ENCODE results near the gene RTP1. TPM values are rescaled to one million over a fixed set of nuclear protein-coding genes. Genes with fewer than 3 reads are reported as not detected.
"Not testable (repeated sequence)": the region's sequence is repeated elsewhere in the genome, so short reads cannot be mapped to it uniquely, and the experiment has no call there.

Gene RTP1
- total RNA-seq, 3 donors from 2014 or later, result not detected

GRCh38 chr3:187198490-187198889 is 1.2 kb downstream of the RTP1 start:
- no peak overlapping the region for H3K4me3 ChIP-seq
- H3K9me3 ChIP-seq, result no peaks in the 10 kb centered on the region
- no peaks in the 10 kb centered on the region for H3K36me3 ChIP-seq (ENCODE audit: low read depth)
- no peaks in the 10 kb centered on the region for H3K4me1 ChIP-seq (ENCODE audit: low read depth)
- TF ChIP-seq CTCF (IDR thresholded peaks at IDR 0.05), result no peak
- ATAC-seq, result no peak
- intact Hi-C loops (cut with DNase I, micrococcal nuclease), result no loop called here
- DNase-seq, result no peak

- ATAC-seq; H3K4me3 ChIP-seq; H3K36me3 ChIP-seq (ENCODE audit: low read depth); H3K9me3 ChIP-seq; DNase-seq; intact Hi-C loops (cut with DNase I, micrococcal nuclease); H3K4me1 ChIP-seq (ENCODE audit: low read depth): not testable (repeated sequence)
These were observed 2.3 kb downstream of the RTP1 start for GRCh38 chr3:187199463-187200050.

GRCh38 chr3:187205683-187206082 is 8.4 kb downstream of the RTP1 start:
- TF ChIP-seq CTCF (IDR thresholded peaks at IDR 0.05), result no peak
- Histone ChIP-seq H3K9me3 (no peaks in the 10 kb centered on the region), H3K36me3 (ENCODE audit: low read depth) (no peaks in the 10 kb centered on the region), H3K4me3 (no peak overlapping the region), H3K4me1 (ENCODE audit: low read depth) (no peaks in the 10 kb centered on the region)
- intact Hi-C loops (cut with DNase I, micrococcal nuclease), result no loop called here
- no peak for ATAC-seq
- no peak for DNase-seq

- no peak for DNase-seq
- intact Hi-C loops (cut with DNase I, micrococcal nuclease), result no loop called here
- no peak for ATAC-seq
- H3K9me3 ChIP-seq, result no peaks in the 10 kb centered on the region
- TF ChIP-seq CTCF (IDR thresholded peaks at IDR 0.05), result no peak
- H3K4me1 ChIP-seq (ENCODE audit: low read depth), result no peaks in the 10 kb centered on the region
- H3K4me3 ChIP-seq, result no peak overlapping the region
- H3K36me3 ChIP-seq (ENCODE audit: low read depth), result no peaks in the 10 kb centered on the region
These were observed 9.8 kb downstream of the RTP1 start for GRCh38 chr3:187207062-187207461.

GRCh38 chr3:187207624-187208023 is 10.3 kb downstream of the RTP1 start:
- intact Hi-C loops (cut with DNase I, micrococcal nuclease), result no loop called here
- DNase-seq (no peak), ATAC-seq (no peak)
- no peak overlapping the region for H3K4me3 ChIP-seq
- TF ChIP-seq CTCF (IDR thresholded peaks at IDR 0.05), result no peak
- H3K4me1 ChIP-seq (ENCODE audit: low read depth), result no peaks in the 10 kb centered on the region
- H3K9me3 ChIP-seq, result no peaks in the 10 kb centered on the region
- H3K36me3 ChIP-seq (ENCODE audit: low read depth), result no peaks in the 10 kb centered on the region

GRCh38 chr3:187208159-187208558 is 10.9 kb downstream of the RTP1 start:
- Histone ChIP-seq H3K4me1 (ENCODE audit: low read depth) (no peaks in the 10 kb centered on the region), H3K4me3 (no peak overlapping the region), H3K9me3 (no peaks in the 10 kb centered on the region), H3K36me3 (ENCODE audit: low read depth) (no peaks in the 10 kb centered on the region)
- intact Hi-C loops (cut with DNase I, micrococcal nuclease), result no loop called here
- DNase-seq (no peak), ATAC-seq (peak; percentile 12)
- no peak for TF ChIP-seq CTCF (IDR thresholded peaks at IDR 0.05)
